Measurements from ENCODE around the gene MYLK. TPM values are rescaled to one million over a fixed set of nuclear protein-coding genes. Genes with fewer than 3 reads are reported as not detected.

The MYLK gene
- total RNA-seq, 2 donors from 2014 or later = 4.7 to 6.6 TPM

GRCh38 chr3:123687286-123687685, 196.8 kb downstream of the MYLK start:
- no peak overlapping the region for H3K4me3 Mint-ChIP-seq
- TF ChIP-seq, protein P1, sequence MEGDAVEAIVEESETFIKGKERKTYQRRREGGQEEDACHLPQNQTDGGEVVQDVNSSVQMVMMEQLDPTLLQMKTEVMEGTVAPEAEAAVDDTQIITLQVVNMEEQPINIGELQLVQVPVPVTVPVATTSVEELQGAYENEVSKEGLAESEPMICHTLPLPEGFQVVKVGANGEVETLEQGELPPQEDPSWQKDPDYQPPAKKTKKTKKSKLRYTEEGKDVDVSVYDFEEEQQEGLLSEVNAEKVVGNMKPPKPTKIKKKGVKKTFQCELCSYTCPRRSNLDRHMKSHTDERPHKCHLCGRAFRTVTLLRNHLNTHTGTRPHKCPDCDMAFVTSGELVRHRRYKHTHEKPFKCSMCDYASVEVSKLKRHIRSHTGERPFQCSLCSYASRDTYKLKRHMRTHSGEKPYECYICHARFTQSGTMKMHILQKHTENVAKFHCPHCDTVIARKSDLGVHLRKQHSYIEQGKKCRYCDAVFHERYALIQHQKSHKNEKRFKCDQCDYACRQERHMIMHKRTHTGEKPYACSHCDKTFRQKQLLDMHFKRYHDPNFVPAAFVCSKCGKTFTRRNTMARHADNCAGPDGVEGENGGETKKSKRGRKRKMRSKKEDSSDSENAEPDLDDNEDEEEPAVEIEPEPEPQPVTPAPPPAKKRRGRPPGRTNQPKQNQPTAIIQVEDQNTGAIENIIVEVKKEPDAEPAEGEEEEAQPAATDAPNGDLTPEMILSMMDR (conservative IDR thresholded peaks at IDR 0.05) = no peak
- no peak for DNase-seq
- H3K4me1 Mint-ChIP-seq = peaks cover 36% of the 10 kb centered on the region
- Histone ChIP-seq H3K27ac (ENCODE audit: low read depth, low read length) (no peak overlapping the region), H3K4me1 (ENCODE audit: control insufficient read depth, insufficient read depth, low read length) (peaks cover 11% of the 10 kb centered on the region), H3K9me3 (ENCODE audit: control insufficient read depth, low read length) (no peaks in the 10 kb centered on the region), H3K4me3 (ENCODE audit: low read length) (no peak overlapping the region), H3K36me3 (ENCODE audit: control insufficient read depth, insufficient read depth, low read length) (no peaks in the 10 kb centered on the region), H3K9ac (ENCODE audit: extremely low read depth, low read length, poor library complexity, severe bottlenecking) (no peak overlapping the region), H3K27me3 (ENCODE audit: control insufficient read depth, insufficient read depth, low read length, poor library complexity, severe bottlenecking) (peaks cover 13% of the 10 kb centered on the region)
- no peak overlapping the region for H3K27ac Mint-ChIP-seq
- peaks cover 1% of the 10 kb centered on the region for H3K36me3 Mint-ChIP-seq (ENCODE audit: low read depth)
- peaks cover 40% of the 10 kb centered on the region for H3K27me3 Mint-ChIP-seq (ENCODE audit: insufficient read depth)
- H3K9me3 Mint-ChIP-seq = no peaks in the 10 kb centered on the region

GRCh38 chr3:123686251-123686650, 197.9 kb downstream of the MYLK start:
- TF ChIP-seq, protein P1 (conservative IDR thresholded peaks at IDR 0.05) = no peak
- Histone ChIP-seq H3K27me3 (ENCODE audit: control insufficient read depth, insufficient read depth, low read length, poor library complexity, severe bottlenecking) (peaks cover 13% of the 10 kb centered on the region), H3K4me1 (ENCODE audit: control insufficient read depth, insufficient read depth, low read length) (peaks cover 3% of the 10 kb centered on the region), H3K9me3 (ENCODE audit: control insufficient read depth, low read length) (no peaks in the 10 kb centered on the region), H3K36me3 (ENCODE audit: control insufficient read depth, insufficient read depth, low read length) (no peaks in the 10 kb centered on the region), H3K9ac (ENCODE audit: extremely low read depth, low read length, poor library complexity, severe bottlenecking) (no peak overlapping the region), H3K4me3 (ENCODE audit: low read length) (no peak overlapping the region), H3K27ac (ENCODE audit: low read depth, low read length) (no peak overlapping the region)
- peaks cover 25% of the 10 kb centered on the region for H3K4me1 Mint-ChIP-seq
- 81 to 100% methylated on average over 2 to 4 of the region's 4 CpGs for WGBS, 2 experiments (ENCODE audit: insufficient coverage in 1 of 2, insufficient read length in 1 of 2)
- H3K36me3 Mint-ChIP-seq (ENCODE audit: low read depth) = peaks cover 1% of the 10 kb centered on the region
- H3K27ac Mint-ChIP-seq = no peak overlapping the region
- no peak overlapping the region for H3K4me3 Mint-ChIP-seq
- DNase-seq = no peak
- H3K27me3 Mint-ChIP-seq (ENCODE audit: insufficient read depth) = peaks cover 33% of the 10 kb centered on the region
- H3K9me3 Mint-ChIP-seq = no peaks in the 10 kb centered on the region

- Histone ChIP-seq H3K27me3 (ENCODE audit: control insufficient read depth, insufficient read depth, low read length, poor library complexity, severe bottlenecking) (peaks cover 13% of the 10 kb centered on the region), H3K4me3 (ENCODE audit: low read length) (no peak overlapping the region), H3K9ac (ENCODE audit: extremely low read depth, low read length, poor library complexity, severe bottlenecking) (no peak overlapping the region), H3K27ac (ENCODE audit: low read depth, low read length) (no peak overlapping the region), H3K4me1 (ENCODE audit: control insufficient read depth, insufficient read depth, low read length) (no peaks in the 10 kb centered on the region), H3K9me3 (ENCODE audit: control insufficient read depth, low read length) (no peaks in the 10 kb centered on the region), H3K36me3 (ENCODE audit: control insufficient read depth, insufficient read depth, low read length) (no peaks in the 10 kb centered on the region)
- Mint-ChIP-seq H3K27me3 (ENCODE audit: insufficient read depth) (peaks cover 33% of the 10 kb centered on the region), H3K27ac (no peak overlapping the region), H3K36me3 (ENCODE audit: low read depth) (peaks cover 1% of the 10 kb centered on the region), H3K9me3 (no peaks in the 10 kb centered on the region), H3K4me3 (no peak overlapping the region), H3K4me1 (peaks cover 22% of the 10 kb centered on the region)
- 94 to 95% methylated on average over 9 of the region's 9 CpGs for WGBS, 2 experiments (ENCODE audit: insufficient coverage in 1 of 2, insufficient read length in 1 of 2)
- TF ChIP-seq, protein P1 (conservative IDR thresholded peaks at IDR 0.05) = no peak
- no peak for DNase-seq
Measured at GRCh38 chr3:123685780-123686179, 198.4 kb downstream of the MYLK start.

Data from endodermal cell (in vitro differentiated cells).